HG03460 (cell line): Measurements from ENCODE around the gene TOR1B.

Experiments
- ATAC-seq: cut with Tn5 transposase; IDR thresholded peaks from one replicate; pipeline ENCODE4 v1.9.1; 2021; ENCODE audit not compliant: unreplicated experiment

The TOR1B gene

DNA sequence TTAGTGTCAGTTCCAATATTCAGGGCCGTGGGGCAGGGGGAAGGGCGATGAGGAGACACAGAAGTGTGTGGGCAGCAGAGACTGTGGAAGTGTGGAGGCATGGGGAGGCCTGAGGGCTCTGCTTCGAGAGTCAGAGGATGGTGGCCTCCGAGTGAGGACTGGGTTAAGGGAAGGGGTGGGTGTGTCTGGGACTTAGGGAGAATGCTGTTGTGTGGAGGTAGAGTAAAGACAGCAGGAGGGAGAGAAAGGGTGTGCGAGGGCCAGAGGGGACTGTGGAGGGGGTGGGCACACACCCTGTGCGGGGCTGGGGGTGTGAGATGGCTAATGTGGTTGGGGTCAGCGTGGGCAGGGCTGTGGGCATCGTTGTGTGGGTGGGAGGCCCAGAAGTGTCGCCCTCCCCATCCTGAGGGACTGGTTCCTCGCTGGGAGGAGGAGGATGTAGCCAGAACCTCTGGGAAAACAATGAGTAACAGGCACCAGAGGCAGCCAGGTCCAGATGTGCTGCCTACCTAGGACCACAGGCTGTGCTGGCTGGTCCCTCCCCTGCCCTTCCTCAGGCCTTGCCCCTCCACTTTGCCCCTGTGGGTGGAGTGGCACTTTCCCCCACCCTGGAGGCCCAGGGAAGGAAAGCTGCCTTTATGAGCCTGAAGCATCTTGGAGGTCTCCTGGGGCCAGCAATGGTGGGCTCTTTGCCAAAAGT, 36.5 kb downstream of the TOR1B start:
- no peak for ATAC-seq

DNA sequence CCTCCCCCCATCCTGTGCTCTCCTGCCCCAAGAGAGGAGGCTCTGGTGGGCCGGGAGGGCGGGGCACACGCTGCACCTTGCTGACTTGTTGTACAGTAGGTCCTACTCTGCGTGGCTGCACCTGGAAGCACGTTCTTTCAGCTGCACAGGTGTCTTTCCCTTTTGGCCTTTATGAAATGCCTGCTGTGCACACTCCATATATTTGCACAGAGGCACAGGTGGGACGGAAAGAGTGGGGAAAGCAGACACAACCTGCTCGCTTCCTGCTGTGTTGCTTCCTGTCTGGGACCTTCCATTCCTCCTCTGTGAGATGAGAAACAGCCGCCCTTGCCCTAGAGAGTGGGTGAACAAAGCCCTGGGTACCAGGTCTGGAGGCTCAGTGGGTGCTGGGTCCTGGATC, 37.0 kb downstream of the TOR1B start:
- no peak for ATAC-seq

DNA sequence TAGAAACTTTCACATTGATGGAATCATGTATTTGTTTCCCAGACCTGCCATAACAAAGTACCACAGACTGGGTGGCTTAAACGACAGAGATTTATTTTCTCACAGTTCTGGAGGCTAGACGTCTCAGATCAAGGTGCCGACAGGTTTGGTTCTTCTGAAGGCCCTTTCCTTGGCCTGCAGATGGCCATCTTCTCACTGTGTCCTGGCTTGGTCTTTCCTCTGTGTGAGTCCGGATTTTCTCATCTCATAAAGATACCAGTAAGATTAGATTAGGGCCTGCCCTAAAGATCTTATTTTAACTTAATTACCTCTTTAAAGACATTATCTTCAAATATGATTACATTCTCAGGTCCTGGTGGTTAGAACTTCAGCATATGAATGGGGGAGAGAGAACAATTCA, 38.1 kb downstream of the TOR1B start:
- ATAC-seq = no peak

DNA sequence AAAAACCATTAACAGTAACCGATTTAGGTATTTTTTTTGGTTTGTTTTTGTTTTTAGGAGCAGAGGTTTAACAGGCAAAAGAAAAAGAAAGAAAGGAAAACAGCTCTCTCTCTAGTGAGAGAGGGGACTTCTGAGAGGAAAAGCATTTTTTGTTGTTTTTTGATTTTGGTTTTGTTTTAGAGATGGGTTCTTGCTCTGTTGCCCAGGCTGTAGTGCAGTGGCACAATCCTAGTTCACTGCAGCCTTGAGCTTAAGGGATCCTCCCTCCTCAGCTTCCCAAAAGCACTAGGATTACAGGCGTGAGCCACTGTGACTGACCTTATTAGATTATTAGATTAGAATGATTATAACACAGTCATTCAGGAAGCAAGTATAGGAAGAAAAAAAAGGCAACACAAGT, 42.4 kb downstream of the TOR1B start:
- ATAC-seq = no peak

- no peak for ATAC-seq
Observed at GRCh38 chr9:129848712-129849441, 45.9 kb downstream of the TOR1B start.

GRCh38 chr9:129849901-129850300, 46.9 kb downstream of the TOR1B start:
- no peak for ATAC-seq

DNA sequence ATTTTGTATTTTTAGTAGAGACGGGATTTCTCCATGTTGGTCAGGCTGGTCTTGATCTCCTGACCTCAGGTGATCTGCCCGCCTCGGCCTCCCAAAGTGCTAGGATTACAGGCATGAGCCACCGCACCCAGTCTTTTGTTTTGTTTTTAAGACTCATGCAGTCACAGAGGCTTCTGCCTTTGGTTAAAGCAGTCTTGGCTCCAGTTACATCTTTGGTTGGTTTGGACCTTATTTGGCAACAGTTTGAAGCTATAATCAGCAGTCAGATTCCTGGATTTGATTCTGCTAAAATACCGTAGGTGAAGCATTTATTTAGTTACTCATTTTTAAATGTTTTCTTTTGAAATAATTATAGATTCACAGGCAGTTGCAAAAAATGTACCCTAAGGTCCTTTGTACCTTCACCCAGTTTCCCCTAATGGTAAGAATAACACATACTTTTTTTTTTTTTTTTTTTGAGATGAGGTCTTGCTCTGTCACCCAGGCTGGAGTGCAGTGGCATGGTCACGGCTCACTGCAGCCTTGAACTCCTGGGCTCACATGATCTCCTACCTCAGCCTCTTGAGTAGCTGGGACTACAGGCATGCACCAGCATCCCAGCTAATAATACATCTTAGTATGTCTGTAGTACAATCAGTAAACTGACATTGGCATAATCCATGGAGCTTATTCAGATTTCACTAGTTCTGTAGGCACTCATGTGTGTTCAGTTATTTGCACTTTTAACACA, 48.0 kb downstream of the TOR1B start:
- ATAC-seq = no peak

DNA sequence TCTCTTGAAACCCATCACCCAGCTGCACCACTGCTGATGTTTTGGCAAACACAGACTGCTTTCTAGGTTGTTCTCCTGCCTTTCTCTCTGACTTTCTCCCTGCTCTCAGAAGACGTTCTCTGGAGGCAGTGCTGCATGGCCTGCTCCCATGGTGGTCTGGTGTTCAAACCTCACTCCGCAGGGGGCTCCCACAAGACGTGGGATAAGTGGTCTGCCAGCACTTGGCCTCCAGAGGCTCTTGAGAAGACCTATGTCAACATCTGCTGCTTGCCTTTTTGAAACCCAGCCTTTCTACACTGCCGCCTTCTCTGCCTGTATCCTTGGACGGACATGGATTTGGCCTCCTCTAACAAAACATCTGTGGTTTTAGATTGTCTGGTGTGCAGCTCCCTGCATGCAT, 48.8 kb downstream of the TOR1B start:
- no peak for ATAC-seq

DNA sequence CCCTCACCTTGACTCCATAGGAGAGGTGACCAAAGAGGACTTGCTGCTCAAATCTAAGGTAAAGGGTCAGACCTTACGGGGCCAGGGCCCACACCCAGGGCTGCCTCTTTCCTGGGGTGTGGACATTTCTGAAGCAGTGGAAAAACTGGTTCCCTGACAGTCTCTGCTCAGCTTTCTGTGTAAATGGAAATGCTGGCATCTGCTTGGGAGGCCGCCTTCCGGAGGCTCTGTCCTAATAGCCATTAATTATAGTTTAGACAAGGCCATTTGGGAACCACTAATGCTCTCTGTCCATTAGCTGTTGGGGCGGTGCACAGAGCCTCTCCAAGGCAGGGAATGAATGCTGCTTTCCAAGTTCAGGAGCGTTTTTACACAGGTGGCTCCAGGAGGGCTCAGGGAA, 49.6 kb downstream of the TOR1B start:
- no peak for ATAC-seq

DNA sequence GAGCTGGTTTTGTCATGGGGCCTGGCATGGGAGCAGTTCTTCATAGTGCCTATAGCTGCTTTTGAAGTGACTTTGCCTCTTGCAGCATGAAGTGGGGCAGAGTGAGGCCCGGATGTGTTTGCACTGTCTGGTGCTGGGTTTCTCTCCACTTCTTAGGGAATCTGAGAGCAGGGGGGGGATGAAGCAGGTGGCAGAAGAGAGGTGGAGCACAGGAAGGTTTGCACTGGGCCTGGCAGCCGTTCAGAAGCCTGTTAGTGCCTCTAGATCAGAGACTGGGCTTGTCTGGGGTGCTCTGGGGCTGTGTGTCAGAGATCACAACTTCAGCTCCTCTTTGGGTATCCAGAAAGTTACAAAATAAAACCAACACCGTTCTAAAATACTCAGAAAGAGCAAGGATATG, 50.6 kb downstream of the TOR1B start:
- ATAC-seq = no peak

GRCh38 chr9:129854588-129855110, 51.7 kb downstream of the TOR1B start:
- ATAC-seq = no peak

DNA sequence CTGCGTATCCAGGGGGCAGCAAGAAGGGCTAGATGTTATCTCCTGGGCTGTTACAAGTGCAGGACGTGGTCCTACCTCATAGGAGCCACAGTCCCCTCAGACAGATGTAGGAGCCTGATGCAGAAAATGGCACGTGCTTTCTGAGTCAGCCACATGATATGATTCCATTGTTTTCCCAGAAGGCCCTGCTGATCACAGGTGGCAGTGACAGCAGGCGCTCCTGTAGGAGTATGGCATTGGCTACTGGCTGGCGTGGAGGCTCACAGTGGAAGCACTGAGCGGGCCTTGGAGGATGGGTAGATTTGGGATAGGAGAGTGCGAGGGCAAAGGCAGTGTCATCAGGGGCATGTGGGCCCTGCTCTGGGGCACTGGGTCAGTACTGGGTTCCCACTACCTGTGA, 54.2 kb downstream of the TOR1B start:
- no peak for ATAC-seq

DNA sequence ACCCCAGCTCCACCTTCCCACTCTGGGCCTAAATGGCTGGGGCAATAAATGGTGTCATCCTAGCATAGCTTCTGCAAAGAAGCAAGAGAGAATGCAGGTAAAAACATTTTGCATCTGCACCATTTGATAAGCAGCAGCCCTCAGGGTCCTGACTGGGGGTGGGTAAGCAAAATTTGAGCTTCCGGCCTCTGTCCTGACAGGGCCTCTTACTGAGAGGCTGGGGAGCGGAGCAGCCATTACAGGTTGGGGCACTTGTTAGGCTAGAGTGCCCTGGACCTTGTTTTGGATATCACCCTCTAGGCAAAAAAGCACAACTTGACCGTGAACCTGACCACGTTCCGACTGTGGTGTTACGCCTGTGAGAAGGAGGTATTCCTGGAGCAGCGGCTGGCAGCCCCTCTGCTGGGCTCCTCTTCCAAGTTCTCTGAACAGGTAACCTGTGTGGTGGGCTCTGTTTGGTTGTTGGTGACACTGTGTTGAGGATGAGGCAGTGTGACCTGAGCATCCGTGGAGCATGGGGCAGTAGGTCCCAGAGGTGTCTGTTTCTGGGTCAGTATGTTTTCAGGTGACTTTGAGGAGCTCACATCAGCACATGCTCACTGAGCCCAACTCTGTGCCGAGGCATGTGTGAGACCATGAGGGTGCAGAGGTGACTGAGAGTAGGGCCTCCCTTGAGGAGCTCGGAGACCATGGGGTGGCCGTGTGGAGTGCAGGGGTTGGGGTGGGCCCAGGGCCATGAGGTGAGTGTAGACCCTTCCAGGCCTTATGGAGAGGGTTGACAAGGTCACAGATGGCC, 55.4 kb downstream of the TOR1B start:
- ATAC-seq = no peak
